ENCODE results near the gene HRK.

Gene HRK

DNA sequence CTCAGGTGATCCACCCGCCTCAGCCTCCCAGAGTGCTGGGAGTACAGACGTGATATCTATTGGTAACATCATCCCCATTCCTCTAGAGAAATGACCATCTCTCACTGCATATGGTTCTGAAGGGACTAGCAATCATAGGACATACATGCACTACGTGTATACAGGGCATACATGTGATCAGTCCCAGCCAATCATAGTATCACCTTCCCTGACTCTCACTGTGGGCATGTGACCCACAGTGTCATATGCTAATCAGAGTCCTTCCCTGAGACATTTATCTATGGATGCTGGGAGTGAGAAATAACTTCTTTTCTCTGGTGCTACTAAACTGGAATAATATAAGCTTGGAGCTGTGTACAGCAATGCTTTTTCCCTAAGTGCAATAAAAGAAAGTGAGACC is 17.4 kb upstream of the HRK start:
- DNase-seq (ENCODE audit: low spot score), result no peak

GRCh38 chr12:116897476-116897875 is 16.2 kb upstream of the HRK start:
- FAIRE-seq (no peak), DNase-seq (ENCODE audit: low spot score) (no peak)

More for the DNA sequence above, 17.4 kb upstream of the HRK start:
- no peak for FAIRE-seq

DNA sequence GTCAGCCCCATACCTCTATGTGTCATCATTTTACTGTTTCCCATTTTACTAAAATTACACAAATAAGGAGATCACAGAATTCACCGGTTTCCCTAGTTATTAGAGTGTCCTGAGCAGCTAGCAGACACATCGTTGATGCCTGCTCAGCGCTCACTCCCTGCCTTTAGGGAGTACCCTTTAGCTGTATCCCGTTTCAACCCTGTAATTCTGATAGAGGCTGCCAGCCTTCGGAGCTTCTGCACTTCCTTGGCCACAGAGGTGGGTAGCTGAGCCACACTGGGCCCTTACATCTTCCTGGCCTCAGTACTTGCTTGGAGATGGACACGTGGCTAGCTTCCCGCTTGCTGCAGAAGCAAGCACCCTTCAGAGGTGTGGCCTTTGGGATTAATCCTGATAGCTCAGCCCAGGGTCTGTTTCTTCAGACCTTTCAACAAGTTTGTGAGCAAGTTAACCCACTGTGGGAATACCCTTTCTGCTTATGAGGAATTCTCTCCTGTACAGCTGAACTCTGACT is 15.2 kb upstream of the HRK start:
- FAIRE-seq, result no peak

DNA sequence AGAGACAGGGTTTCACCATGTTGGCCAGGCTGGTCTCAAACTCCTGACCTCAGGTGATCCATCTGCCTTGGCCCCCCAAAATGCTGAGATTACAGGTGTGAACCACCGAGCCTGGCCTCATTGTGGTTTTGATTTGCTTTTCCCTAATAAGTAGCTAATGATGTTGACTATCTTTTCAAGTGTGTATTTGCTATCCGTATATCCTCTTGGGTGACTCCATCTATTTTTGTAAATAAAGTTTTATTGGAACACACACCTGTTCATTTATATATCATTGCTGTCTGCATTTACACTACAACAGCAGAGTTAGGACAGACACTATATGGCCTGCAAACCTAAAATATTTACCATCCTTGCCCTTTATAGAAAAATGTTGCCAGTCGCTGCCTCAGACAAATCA is 13.7 kb upstream of the HRK start:
- FAIRE-seq (no peak), DNase-seq (ENCODE audit: low spot score) (no peak)

More for the DNA sequence above, 15.2 kb upstream of the HRK start:
- DNase-seq (ENCODE audit: low spot score), result no peak

DNA sequence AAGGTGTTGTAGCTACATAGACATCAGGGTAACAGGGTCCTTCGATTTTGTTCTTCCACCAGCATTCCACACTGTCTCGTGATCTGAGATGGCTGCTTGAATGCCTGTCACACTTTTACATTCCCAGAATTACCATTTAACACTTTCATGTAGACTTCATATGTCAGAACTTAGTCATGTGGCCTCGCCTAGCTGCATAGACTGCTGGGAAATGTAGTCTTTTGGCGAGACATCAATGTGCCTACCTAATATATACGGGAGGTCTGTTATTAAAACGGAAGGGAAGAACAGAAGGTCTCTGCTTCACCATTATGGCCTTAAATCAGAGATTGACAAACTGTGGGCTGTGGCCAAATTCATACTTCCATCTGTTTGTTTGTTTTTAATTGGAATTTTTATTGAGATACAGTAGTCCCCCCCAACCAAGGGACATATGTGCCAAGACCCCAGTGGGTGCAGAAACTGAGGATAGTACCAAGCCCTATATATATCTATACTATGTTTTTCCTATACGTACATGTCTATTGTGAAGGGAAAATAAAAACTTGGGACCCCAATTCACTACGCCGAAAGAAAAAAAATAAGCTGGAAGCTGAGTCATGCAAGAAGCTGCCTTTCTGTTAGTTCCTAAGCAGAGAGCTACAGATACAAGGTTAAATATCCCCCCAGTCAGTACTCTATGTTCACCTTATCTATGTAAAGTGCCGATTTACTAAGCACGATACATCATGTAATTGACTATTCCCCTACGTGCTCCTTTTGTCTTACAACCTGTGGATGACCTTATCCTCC is 11.3 kb upstream of the HRK start:
- DNase-seq (ENCODE audit: low spot score), result no peak

GRCh38 chr12:116891019-116891418 is 9.8 kb upstream of the HRK start:
- no peak for DNase-seq (ENCODE audit: low spot score)
- FAIRE-seq, result no peak

More for the DNA sequence above, 11.3 kb upstream of the HRK start:
- no peak for FAIRE-seq

DNA sequence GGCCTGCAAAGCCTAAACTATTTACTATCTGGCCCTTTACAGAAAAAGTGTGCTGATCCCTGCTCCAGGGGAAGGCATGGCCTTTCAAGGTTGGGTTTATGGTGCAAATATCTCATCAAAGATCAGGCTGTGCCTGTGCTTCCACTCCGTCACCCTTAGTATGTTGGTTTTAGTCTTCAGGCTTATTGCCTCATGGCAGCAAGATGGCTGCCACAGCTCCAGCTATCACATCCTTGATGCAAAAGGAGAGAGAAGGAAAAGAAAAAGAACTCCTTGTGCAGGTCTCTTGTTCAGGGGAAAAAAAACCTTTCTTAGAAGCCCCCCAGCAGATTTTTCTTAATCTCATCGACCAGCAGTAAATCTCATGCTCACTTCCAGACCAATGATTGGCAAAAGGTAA is 9.1 kb upstream of the HRK start:
- DNase-seq (ENCODE audit: low spot score), result no peak
- FAIRE-seq, result no peak

DNA sequence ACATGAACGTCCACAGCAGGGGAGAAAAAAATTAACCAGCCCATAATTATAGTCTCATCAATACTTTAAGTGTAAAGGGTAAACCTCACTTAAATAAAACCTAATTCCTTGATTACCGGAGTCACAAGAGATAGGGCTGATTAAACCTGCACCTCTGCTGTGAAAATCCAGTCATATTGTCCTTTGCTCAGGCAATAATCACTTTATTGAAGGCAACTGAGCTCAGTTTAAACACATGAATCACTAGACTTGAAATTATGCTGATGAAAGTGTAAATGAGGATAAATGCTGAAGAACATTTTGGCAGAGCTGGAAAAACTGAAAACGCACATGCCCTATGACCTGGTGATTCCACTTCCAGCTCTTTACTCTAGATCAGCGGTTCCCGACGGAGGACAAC is 6.7 kb upstream of the HRK start:
- no peak for FAIRE-seq
- no peak for DNase-seq (ENCODE audit: low spot score)

- FAIRE-seq (no peak), DNase-seq (ENCODE audit: low spot score) (no peak)
These were observed 6.0 kb upstream of the HRK start for GRCh38 chr12:116887244-116887643.

DNA sequence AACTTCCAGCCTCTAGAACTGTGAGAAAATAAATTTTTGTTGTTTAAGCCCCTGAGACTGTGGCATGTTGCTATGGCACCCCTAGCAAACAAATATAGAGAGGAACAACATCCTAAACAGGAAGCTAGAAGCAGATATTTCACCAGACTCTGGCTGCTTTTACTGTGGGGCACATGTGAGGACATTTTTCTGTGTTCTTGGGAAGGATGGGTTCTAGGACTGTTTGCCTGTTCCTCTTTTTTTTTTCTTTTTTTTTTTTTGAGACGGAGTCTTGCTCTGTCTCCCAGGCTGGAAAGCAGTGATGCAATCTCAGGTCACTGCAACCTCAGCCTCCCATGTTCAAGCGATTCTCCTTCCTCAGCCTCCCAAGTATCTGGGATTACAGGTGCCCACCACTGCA is 4.2 kb upstream of the HRK start:
- FAIRE-seq (no peak), DNase-seq (ENCODE audit: low spot score) (no peak)

- no peak for FAIRE-seq
- no peak for DNase-seq (ENCODE audit: low spot score)
These were observed 3.6 kb upstream of the HRK start for GRCh38 chr12:116884871-116885270.

- DNase-seq (ENCODE audit: low spot score) (no peak), FAIRE-seq (no peak)
These were observed 1.5 kb upstream of the HRK start for GRCh38 chr12:116882742-116883141.

DNA sequence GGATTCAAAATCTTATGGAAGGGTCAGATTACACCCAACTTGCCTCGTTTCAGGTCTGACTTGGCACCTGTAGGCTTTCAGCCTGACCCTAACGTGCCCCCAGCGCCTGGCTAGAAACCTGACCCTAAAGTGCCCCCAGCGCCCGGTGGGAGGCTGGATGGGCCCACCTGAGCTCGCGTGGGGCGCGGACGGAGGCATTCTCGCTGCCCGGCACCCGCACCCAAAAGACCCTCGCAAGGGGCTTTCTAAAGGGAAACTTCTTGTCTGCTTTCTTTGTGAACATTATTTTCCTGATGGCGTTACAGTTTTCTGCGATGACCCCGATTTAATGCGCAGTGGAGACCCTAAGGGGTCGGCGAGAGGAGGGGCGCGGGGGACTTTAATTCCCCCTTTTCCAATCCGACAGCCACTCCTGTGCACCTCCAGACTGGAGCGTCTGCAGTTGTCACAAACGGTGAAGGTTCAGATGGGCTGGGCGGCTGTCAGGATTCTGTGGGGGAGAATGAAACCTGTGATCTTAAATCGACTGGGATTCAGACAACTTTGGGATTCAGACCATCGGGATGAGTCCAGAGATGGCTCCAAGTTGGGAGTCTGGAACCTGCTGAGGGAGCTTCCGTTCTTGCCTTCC is 751 bp upstream of the HRK start:
- no peak for DNase-seq (ENCODE audit: low spot score)
- FAIRE-seq, result no peak

DNA sequence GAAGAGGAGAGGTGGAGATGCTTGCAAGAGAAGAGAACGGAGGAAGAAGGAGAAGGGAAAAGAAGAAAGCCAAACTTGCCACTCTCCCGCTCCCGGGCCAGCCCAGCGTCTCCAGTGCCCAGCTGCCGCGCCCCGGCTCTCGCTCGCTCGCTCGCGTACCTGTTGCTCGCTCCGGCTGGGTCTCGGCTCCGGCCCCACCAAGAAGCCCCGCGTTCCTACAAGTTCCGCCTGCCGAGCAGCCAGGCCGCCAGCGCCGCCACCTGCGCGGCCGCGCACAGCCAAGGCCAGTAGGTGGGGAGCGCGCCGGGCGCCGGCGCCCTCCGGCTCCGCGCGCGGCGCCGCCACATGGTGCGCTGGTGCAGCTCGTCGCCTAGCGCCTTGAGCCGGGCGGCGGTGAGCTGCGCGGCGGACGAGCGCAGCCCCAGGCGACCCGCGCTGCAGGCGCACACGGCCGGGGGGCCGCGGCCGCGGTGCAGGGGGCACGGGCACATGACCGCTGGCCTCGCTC is 370 bp downstream of the HRK start:
- no peak for FAIRE-seq
- DNase-seq (ENCODE audit: low spot score), result peak; percentile 68

DNA sequence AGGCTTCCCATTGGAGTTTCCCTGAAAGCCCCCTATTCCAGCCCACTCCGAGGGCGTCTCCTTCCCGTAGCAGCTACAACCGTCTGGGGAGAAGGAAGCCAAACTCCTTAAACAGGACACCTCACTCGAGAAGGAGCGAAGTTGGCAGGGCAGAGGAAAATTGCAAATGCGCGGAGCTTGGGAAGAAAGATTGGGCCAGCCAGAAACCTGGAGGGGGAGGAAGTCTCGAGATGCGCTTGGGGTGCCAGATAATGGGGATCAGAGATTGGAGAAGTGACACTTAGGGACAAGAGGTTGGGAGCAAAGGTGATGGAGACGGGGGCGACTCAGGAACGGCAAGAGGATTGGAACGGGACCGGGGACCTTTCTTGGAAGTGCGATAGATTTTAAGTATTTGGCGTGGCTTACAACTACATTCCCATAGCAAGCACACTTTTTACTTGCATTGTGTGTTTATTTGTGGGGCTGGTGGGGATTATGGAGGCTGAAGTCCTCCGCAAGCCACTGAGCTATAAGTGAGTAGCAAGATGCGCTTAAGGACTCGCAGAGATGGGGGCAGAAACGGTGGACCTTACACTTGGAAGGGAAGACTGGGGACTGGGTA is 926 bp downstream of the HRK start:
- DNase-seq (ENCODE audit: low spot score), result no peak
- no peak for FAIRE-seq

GRCh38 chr12:116879509-116880212 is 1.6 kb downstream of the HRK start:
- no peak for FAIRE-seq

DNA sequence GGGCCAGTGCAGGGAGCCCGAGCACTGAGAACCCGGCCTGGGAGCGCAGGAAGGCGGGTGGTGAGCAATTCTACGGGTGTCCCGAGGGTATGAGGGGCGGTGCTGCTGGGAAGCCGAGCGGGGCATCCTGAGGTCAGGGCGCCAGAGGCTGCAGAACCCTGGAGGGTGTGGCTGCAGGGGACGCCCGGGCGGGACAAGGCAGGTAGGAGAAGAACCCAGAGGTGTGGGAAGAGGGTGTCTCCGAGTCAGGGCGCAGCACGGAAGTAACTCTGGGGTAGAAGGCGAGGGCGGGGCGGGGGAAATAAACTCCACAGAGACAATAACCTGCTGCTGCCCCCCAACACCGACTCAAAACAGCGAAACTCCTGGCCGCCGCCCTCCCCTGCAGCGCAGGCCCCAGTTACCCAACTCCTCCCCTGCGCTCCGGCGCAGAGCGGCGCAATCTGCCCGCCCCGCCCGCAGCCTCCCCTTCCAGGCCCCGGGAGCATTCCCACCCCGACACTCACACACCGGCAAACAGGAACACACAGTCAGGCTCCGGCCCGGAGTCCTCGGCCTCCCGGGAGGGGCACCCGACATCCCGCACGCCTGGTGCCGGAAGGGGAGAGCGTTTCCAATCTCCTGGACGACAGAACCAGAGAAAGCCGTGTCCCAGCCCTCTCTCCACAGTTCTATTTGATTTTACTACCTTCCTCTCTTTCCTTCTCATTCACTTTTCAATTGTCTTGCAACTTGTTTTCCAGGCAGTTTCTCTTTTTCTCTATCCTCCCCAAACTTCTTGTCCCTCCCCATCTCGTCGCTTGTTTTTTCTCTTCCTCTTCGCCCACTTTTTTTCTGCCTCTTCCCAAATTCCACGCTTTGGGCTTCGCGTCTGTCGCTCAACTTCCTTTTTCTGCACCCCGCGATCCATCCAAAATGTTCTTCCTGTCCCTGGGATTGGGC is 2.4 kb downstream of the HRK start:
- peak; percentile 43 for DNase-seq (ENCODE audit: low spot score)
- FAIRE-seq, result no peak

More at GRCh38 chr12:116879509-116880212, 1.6 kb downstream of the HRK start:
- no peak for DNase-seq (ENCODE audit: low spot score)

GRCh38 chr12:116876151-116876869 is 4.9 kb downstream of the HRK start:
- FAIRE-seq (no peak), DNase-seq (ENCODE audit: low spot score) (peak; percentile 73)

- DNase-seq (ENCODE audit: low spot score) (no peak), FAIRE-seq (no peak)
These were observed 6.8 kb downstream of the HRK start for GRCh38 chr12:116874324-116874995.

Data from urothelium cell line (cell line).